ENCODE results near the gene POLR2L.

DNA sequence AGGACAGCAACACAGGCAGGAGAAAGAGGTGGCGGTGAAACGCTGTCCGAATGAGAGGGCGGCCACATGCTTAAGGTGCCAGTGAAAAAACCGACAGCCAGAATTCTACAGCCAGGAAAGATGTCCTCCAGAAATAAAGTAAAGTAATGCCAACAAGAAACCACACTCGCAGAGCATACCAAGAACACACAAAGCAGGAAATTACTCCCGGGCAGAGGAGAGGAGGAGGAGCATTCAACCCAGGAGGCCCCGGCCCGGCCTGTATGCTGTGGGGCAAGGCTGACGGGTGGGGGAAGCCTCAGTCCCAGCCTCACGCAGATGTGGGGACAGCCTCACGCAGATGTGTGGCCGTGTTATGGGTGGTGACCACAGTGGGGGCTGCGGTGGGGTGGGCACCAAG, 40.3 kb upstream of the POLR2L start:
- TF ChIP-seq, protein P1, sequence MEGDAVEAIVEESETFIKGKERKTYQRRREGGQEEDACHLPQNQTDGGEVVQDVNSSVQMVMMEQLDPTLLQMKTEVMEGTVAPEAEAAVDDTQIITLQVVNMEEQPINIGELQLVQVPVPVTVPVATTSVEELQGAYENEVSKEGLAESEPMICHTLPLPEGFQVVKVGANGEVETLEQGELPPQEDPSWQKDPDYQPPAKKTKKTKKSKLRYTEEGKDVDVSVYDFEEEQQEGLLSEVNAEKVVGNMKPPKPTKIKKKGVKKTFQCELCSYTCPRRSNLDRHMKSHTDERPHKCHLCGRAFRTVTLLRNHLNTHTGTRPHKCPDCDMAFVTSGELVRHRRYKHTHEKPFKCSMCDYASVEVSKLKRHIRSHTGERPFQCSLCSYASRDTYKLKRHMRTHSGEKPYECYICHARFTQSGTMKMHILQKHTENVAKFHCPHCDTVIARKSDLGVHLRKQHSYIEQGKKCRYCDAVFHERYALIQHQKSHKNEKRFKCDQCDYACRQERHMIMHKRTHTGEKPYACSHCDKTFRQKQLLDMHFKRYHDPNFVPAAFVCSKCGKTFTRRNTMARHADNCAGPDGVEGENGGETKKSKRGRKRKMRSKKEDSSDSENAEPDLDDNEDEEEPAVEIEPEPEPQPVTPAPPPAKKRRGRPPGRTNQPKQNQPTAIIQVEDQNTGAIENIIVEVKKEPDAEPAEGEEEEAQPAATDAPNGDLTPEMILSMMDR (conservative IDR thresholded peaks at IDR 0.05; ENCODE audit: low read depth, low read length): no peak
- no peak for TF ChIP-seq EZH2 (IDR thresholded peaks at IDR 0.05; ENCODE audit: borderline replicate concordance, low read depth, low read length, poor library complexity, severe bottlenecking)

All from A673 (cell line).